NCI-H2227 (cell line): ENCODE results near the gene SAXO1.

ENCODE experiments used
- DNase-seq: peaks from one replicate; lab custom pipeline; 2025; ENCODE audit not compliant: unreplicated experiment; lab: John Stamatoyannopoulos, UW

The SAXO1 gene

GRCh38 chr9:18887546-18887945, 145.5 kb downstream of the SAXO1 start:
- DNase-seq: no peak

GRCh38 chr9:18881758-18882157, 151.3 kb downstream of the SAXO1 start:
- no peak for DNase-seq

- no peak for DNase-seq
Measured at GRCh38 chr9:18877984-18878383, 155.0 kb downstream of the SAXO1 start.
